Astrocyte (in vitro differentiated cells and primary cell): ENCODE measurements around the gene IL17A. TPM values are rescaled to one million over a fixed set of nuclear protein-coding genes. Genes with fewer than 3 reads are reported as not detected.

Experiments used
- DNase-seq: peaks from one replicate; pipeline ENCODE4 v3.0.0-alpha.2; 2010; ENCODE audit warnings: low read depth
- FAIRE-seq: peaks from 2 replicates; lab custom pipeline; 2011; peaks lifted over from hg19 to GRCh38; lab: Jason Lieb, UNC
- H2AFZ ChIP-seq: 2 replicates; pipeline ENCODE4 v1.6.0; 2012; ENCODE audit warnings: low read depth, low read length, inconsistent platforms
- H3K27ac ChIP-seq: 2 replicates; pipeline ENCODE4 v1.5.1; 2011; ENCODE audit warnings: low read depth, low read length, inconsistent platforms
- H3K27me3 ChIP-seq: 2 replicates; pipeline ENCODE4 v1.6.0; 2011; ENCODE audit warnings: low read length, inconsistent platforms; ENCODE audit not compliant: insufficient read depth
- H3K36me3 ChIP-seq: 2 replicates; pipeline ENCODE4 v1.5.1; 2011; ENCODE audit warnings: low read length, inconsistent platforms; ENCODE audit not compliant: insufficient read depth
- H3K4me1 ChIP-seq: 2 replicates; pipeline ENCODE4 v1.5.1; 2011; ENCODE audit warnings: low read length, inconsistent platforms; ENCODE audit not compliant: insufficient read depth
- H3K4me2 ChIP-seq: 2 replicates; pipeline ENCODE4 v1.6.0; 2012; ENCODE audit warnings: low read length, inconsistent platforms
- H3K4me3 ChIP-seq: 2 replicates; pipeline ENCODE4 v1.5.1; 2011; ENCODE audit warnings: low read depth, mild to moderate bottlenecking, low read length, inconsistent platforms; ENCODE audit not compliant: insufficient read depth
- H3K79me2 ChIP-seq: 2 replicates; pipeline ENCODE4 v1.6.0; 2012; ENCODE audit warnings: mild to moderate bottlenecking, low read length, inconsistent platforms; ENCODE audit not compliant: insufficient read depth
- H3K9ac ChIP-seq: 2 replicates; pipeline ENCODE4 v1.6.0; 2012; ENCODE audit warnings: mild to moderate bottlenecking, low read length, inconsistent platforms
- H3K9me3 ChIP-seq: 2 replicates; pipeline ENCODE4 v1.5.1; 2012; ENCODE audit warnings: low read depth, mild to moderate bottlenecking, low read length, inconsistent platforms; ENCODE audit not compliant: insufficient read depth
- H4K20me1 ChIP-seq: 2 replicates; pipeline ENCODE4 v1.6.0; 2012; ENCODE audit warnings: low read length, inconsistent platforms; ENCODE audit not compliant: insufficient read depth
- H3K27ac Mint-ChIP-seq: one replicate; pipeline ENCODE4 v1.8.0; 2021; ENCODE audit warnings: mild to moderate bottlenecking, mixed read lengths; ENCODE audit not compliant: unreplicated experiment
- H3K27me3 Mint-ChIP-seq: one replicate; pipeline ENCODE4 v1.8.0; 2021; ENCODE audit warnings: low read depth, mixed read lengths; ENCODE audit not compliant: unreplicated experiment
- H3K36me3 Mint-ChIP-seq: one replicate; pipeline ENCODE4 v1.8.0; 2021; ENCODE audit warnings: low read depth, mixed read lengths; ENCODE audit not compliant: unreplicated experiment
- H3K4me1 Mint-ChIP-seq: one replicate; pipeline ENCODE4 v1.8.0; 2021; ENCODE audit warnings: low read depth, mixed read lengths; ENCODE audit not compliant: unreplicated experiment
- H3K4me3 Mint-ChIP-seq: one replicate; pipeline ENCODE4 v1.8.0; 2021; ENCODE audit warnings: mild to moderate bottlenecking, moderate library complexity, mixed read lengths; ENCODE audit not compliant: unreplicated experiment
- H3K9me3 Mint-ChIP-seq: one replicate; pipeline ENCODE4 v1.8.0; 2021; ENCODE audit warnings: mild to moderate bottlenecking, mixed read lengths; ENCODE audit not compliant: unreplicated experiment
- CTCF ChIP-seq: IDR thresholded peaks from 2 replicates; pipeline ENCODE4 v1.5.1; 2011; ENCODE audit warnings: low read depth, mild to moderate bottlenecking, inconsistent platforms, low read length, moderate library complexity; ENCODE audit not compliant: insufficient read depth
- EZH2 ChIP-seq: IDR thresholded peaks from 2 replicates; pipeline ENCODE4 v1.6.1; 2012; ENCODE audit warnings: mild to moderate bottlenecking, low read length, inconsistent platforms; ENCODE audit not compliant: insufficient read depth
- total RNA-seq: library from RNA; stranded (reverse); gene quantifications from 2 replicates; pipeline ENCODE4 v1.2.1, GENCODE V29; 2021

Gene IL17A
- total RNA-seq, 1 donor from 2014 or later, result not detected

GRCh38 chr6:52213127-52213526, 27.0 kb downstream of the IL17A start:
- no peaks in the 10 kb centered on the region for H3K9me3 ChIP-seq
- H3K27me3 ChIP-seq, result peaks cover 2% of the 10 kb centered on the region
- Mint-ChIP-seq H3K36me3 (no peaks in the 10 kb centered on the region), H3K4me1 (peaks cover 2% of the 10 kb centered on the region), H3K27me3 (peaks cover 13% of the 10 kb centered on the region), H3K9me3 (peaks cover 3% of the 10 kb centered on the region), H3K27ac (no peak overlapping the region), H3K4me3 (no peak overlapping the region)
- H3K9ac ChIP-seq, result no peak overlapping the region
- no peaks in the 10 kb centered on the region for H4K20me1 ChIP-seq
- H3K36me3 ChIP-seq, result no peaks in the 10 kb centered on the region
- no peaks in the 10 kb centered on the region for H3K79me2 ChIP-seq
- H3K4me3 ChIP-seq, result no peak overlapping the region
- no peak overlapping the region for H3K4me2 ChIP-seq
- TF ChIP-seq EZH2 (no peak), CTCF (no peak)
- no peak overlapping the region for H2AFZ ChIP-seq
- no peak overlapping the region for H3K27ac ChIP-seq
- no peaks in the 10 kb centered on the region for H3K4me1 ChIP-seq
- FAIRE-seq (no peak), DNase-seq (no peak)

- no peak overlapping the region for H3K9ac ChIP-seq
- Mint-ChIP-seq H3K36me3 (no peaks in the 10 kb centered on the region), H3K27me3 (peaks cover 10% of the 10 kb centered on the region), H3K4me3 (no peak overlapping the region), H3K4me1 (peaks cover 2% of the 10 kb centered on the region), H3K9me3 (peaks cover 3% of the 10 kb centered on the region), H3K27ac (no peak overlapping the region)
- no peak overlapping the region for H2AFZ ChIP-seq
- TF ChIP-seq EZH2, result no peak
- TF ChIP-seq CTCF, result no peak
- DNase-seq, result no peak
- H3K36me3 ChIP-seq, result no peaks in the 10 kb centered on the region
- no peaks in the 10 kb centered on the region for H3K79me2 ChIP-seq
- no peak overlapping the region for H3K27ac ChIP-seq
- H3K9me3 ChIP-seq, result no peaks in the 10 kb centered on the region
- no peak overlapping the region for H3K4me2 ChIP-seq
- H3K4me3 ChIP-seq, result no peak overlapping the region
- no peaks in the 10 kb centered on the region for H3K4me1 ChIP-seq
- no peak for FAIRE-seq
- no peaks in the 10 kb centered on the region for H4K20me1 ChIP-seq
- peaks cover 2% of the 10 kb centered on the region for H3K27me3 ChIP-seq
Measured at GRCh38 chr6:52215787-52216186, 29.6 kb downstream of the IL17A start.

GRCh38 chr6:52216932-52217575, 30.9 kb downstream of the IL17A start:
- H3K36me3 ChIP-seq, result no peaks in the 10 kb centered on the region
- Mint-ChIP-seq H3K4me3 (no peak overlapping the region), H3K9me3 (no peaks in the 10 kb centered on the region), H3K27ac (no peak overlapping the region), H3K27me3 (peaks cover 7% of the 10 kb centered on the region), H3K36me3 (no peaks in the 10 kb centered on the region), H3K4me1 (peaks cover 10% of the 10 kb centered on the region)
- H3K9ac ChIP-seq, result no peak overlapping the region
- H3K27me3 ChIP-seq, result peaks cover 2% of the 10 kb centered on the region
- DNase-seq (no peak), FAIRE-seq (no peak)
- H3K4me1 ChIP-seq, result no peaks in the 10 kb centered on the region
- no peaks in the 10 kb centered on the region for H3K9me3 ChIP-seq
- no peak overlapping the region for H2AFZ ChIP-seq
- H3K4me2 ChIP-seq, result no peak overlapping the region
- TF ChIP-seq CTCF (no peak), EZH2 (no peak)
- H3K27ac ChIP-seq, result no peak overlapping the region
- no peaks in the 10 kb centered on the region for H3K79me2 ChIP-seq
- no peaks in the 10 kb centered on the region for H4K20me1 ChIP-seq
- no peak overlapping the region for H3K4me3 ChIP-seq
